Measurements from ENCODE around the gene MROH2B. TPM values are rescaled to one million over a fixed set of nuclear protein-coding genes. Genes with fewer than 3 reads are reported as not detected.

The MROH2B gene
- total RNA-seq, 1 experiment from 2014 or later = not detected

DNA sequence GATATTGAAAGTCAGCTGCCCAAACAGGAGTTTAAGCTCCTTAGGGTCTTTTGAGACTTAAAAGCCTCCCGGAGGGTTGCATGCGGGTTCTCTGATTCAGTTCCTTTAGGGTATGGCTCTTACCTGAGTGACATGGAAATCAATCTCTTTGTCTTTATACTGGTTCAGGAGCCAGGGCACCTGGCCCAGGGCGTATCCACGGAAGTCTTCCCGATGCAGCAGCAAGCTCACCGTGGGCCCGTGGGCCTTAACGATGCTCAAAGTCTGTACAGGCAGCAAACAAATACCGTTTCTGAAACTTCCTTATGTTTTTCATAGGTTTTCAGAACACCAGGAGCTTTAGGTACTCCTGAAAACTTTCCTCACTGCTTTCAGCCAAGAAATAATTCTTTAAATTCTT, 13.2 kb downstream of the MROH2B start:
- Mint-ChIP-seq H3K4me1 (ENCODE audit: low read depth, unreplicated experiment) (no peaks in the 10 kb centered on the region), H3K9me3 (ENCODE audit: low read depth, unreplicated experiment) (no peaks in the 10 kb centered on the region), H3K4me3 (ENCODE audit: low read depth, unreplicated experiment) (no peak overlapping the region), H3K27me3 (ENCODE audit: unreplicated experiment) (no peaks in the 10 kb centered on the region), H3K27ac (ENCODE audit: unreplicated experiment) (no peak overlapping the region), H3K36me3 (ENCODE audit: insufficient read depth, unreplicated experiment) (no peaks in the 10 kb centered on the region)
- TF ChIP-seq, protein P1, sequence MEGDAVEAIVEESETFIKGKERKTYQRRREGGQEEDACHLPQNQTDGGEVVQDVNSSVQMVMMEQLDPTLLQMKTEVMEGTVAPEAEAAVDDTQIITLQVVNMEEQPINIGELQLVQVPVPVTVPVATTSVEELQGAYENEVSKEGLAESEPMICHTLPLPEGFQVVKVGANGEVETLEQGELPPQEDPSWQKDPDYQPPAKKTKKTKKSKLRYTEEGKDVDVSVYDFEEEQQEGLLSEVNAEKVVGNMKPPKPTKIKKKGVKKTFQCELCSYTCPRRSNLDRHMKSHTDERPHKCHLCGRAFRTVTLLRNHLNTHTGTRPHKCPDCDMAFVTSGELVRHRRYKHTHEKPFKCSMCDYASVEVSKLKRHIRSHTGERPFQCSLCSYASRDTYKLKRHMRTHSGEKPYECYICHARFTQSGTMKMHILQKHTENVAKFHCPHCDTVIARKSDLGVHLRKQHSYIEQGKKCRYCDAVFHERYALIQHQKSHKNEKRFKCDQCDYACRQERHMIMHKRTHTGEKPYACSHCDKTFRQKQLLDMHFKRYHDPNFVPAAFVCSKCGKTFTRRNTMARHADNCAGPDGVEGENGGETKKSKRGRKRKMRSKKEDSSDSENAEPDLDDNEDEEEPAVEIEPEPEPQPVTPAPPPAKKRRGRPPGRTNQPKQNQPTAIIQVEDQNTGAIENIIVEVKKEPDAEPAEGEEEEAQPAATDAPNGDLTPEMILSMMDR (IDR thresholded peaks at IDR 0.05; ENCODE audit: unreplicated experiment) = no peak
- CTCF ChIA-PET = no interaction called here
- BruUV-seq (replicated peaks) = no TSS peak
- intact Hi-C loops (cut with micrococcal nuclease; ENCODE audit: unreplicated experiment) = no loop called here
- no peak for DNase-seq

DNA sequence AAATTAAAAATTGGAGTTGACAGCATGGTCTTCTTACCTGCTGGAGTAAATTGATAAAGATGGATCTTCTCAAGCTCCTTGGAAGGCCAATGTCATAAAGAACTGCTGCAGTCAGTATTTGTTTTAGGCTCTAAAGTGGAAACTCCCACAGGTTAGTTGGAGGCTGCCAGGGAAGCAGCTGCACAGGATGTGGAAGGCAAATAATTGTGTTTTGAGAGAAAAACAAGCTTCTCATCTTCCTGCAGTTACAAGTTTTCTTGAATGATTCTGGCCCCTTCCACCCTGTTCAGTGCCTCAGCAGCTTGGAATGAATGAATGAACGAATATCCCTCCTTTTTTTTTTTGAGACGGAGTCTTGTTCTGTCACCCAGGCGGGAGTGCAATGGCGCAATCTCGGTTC, 13.9 kb downstream of the MROH2B start:
- Mint-ChIP-seq H3K27me3 (ENCODE audit: unreplicated experiment) (no peaks in the 10 kb centered on the region), H3K9me3 (ENCODE audit: low read depth, unreplicated experiment) (no peaks in the 10 kb centered on the region), H3K4me3 (ENCODE audit: low read depth, unreplicated experiment) (no peak overlapping the region), H3K4me1 (ENCODE audit: low read depth, unreplicated experiment) (no peaks in the 10 kb centered on the region), H3K27ac (ENCODE audit: unreplicated experiment) (no peak overlapping the region), H3K36me3 (ENCODE audit: insufficient read depth, unreplicated experiment) (no peaks in the 10 kb centered on the region)
- intact Hi-C loops (cut with micrococcal nuclease; ENCODE audit: unreplicated experiment) = no loop called here
- no TSS peak for BruUV-seq (replicated peaks)
- no peak for DNase-seq
- TF ChIP-seq, protein P1 (IDR thresholded peaks at IDR 0.05; ENCODE audit: unreplicated experiment) = no peak
- CTCF ChIA-PET = no interaction called here

DNA sequence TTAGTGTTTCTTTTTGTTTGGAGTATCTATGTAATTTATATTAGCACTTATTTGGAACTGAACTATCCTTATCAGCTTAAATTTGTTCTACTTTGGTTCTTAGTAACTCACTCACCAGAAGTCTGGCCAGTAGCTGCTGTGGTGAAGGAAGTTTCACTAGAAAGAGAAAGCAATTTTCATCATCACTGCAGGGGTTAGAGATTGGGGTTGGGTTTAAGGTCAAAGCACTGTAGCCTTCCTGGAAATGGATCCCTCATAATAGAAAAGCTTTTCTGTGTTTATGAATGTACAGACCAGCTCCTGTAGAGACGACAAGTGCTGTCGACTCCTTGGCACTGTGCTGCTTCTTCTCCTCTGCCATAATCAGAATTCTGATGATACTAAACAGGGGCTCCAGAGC, 22.2 kb downstream of the MROH2B start:
- no peak overlapping the region for H3K4me3 Mint-ChIP-seq (ENCODE audit: low read depth, unreplicated experiment)
- H3K27ac Mint-ChIP-seq (ENCODE audit: unreplicated experiment) = no peak overlapping the region
- CTCF ChIA-PET = no interaction called here
- intact Hi-C loops (cut with micrococcal nuclease; ENCODE audit: unreplicated experiment) = no loop called here
- no peak for DNase-seq
- no peaks in the 10 kb centered on the region for H3K9me3 Mint-ChIP-seq (ENCODE audit: low read depth, unreplicated experiment)
- TF ChIP-seq, protein P1 (IDR thresholded peaks at IDR 0.05; ENCODE audit: unreplicated experiment) = no peak
- BruUV-seq (replicated peaks) = no TSS peak
- no peaks in the 10 kb centered on the region for H3K36me3 Mint-ChIP-seq (ENCODE audit: insufficient read depth, unreplicated experiment)
- H3K27me3 Mint-ChIP-seq (ENCODE audit: unreplicated experiment) = no peaks in the 10 kb centered on the region
- no peaks in the 10 kb centered on the region for H3K4me1 Mint-ChIP-seq (ENCODE audit: low read depth, unreplicated experiment)

- no peaks in the 10 kb centered on the region for H3K36me3 Mint-ChIP-seq (ENCODE audit: insufficient read depth, unreplicated experiment)
- no peaks in the 10 kb centered on the region for H3K27me3 Mint-ChIP-seq (ENCODE audit: unreplicated experiment)
- no peak overlapping the region for H3K27ac Mint-ChIP-seq (ENCODE audit: unreplicated experiment)
- no peak overlapping the region for H3K4me3 Mint-ChIP-seq (ENCODE audit: low read depth, unreplicated experiment)
- CTCF ChIA-PET = interaction anchor here (0.7 kb wide), 1 partner anchor 679 kb away, joined by 3 read pairs; no protein-coding TSS in a partner anchor
- intact Hi-C loops (cut with micrococcal nuclease; ENCODE audit: unreplicated experiment) = no loop called here
- TF ChIP-seq, protein P1 (IDR thresholded peaks at IDR 0.05; ENCODE audit: unreplicated experiment) = no peak
- DNase-seq = no peak
- no TSS peak for BruUV-seq (replicated peaks)
- no peaks in the 10 kb centered on the region for H3K9me3 Mint-ChIP-seq (ENCODE audit: low read depth, unreplicated experiment)
- no peaks in the 10 kb centered on the region for H3K4me1 Mint-ChIP-seq (ENCODE audit: low read depth, unreplicated experiment)
Observed at GRCh38 chr5:41043109-41043747, 27.9 kb downstream of the MROH2B start.
